SK-N-SH (cell line): ENCODE results near the gene TNNT2. TPM values are rescaled to one million over a fixed set of nuclear protein-coding genes. Genes with fewer than 3 reads are reported as not detected.

Source experiments
- CTCF ChIA-PET: fragments of 300-600, 350-600 bp; formaldehyde crosslinking; extraction: SDS; loops from one replicate; lab custom pipeline; 2021; lab: Yijun Ruan, JAX
- POLR2A ChIA-PET: fragments of 350-600 bp; sonication (Branson Sonifier 250); formaldehyde crosslinking; extraction: SDS; loops from one replicate; lab custom pipeline; 2020; ENCODE audit warnings: antibody characterized with exemption, inconsistent platforms; lab: Yijun Ruan, JAX
- DNase-seq: peaks from one replicate; pipeline ENCODE4 v3.0.0; 2012
- H2AFZ ChIP-seq: fragments of 200-600 bp; sonication (generic); 2 replicates; pipeline ENCODE4 v1.8.1; 2016; ENCODE audit warnings: antibody characterized with exemption, mild to moderate bottlenecking, low read depth
- H3F3A ChIP-seq: fragments of 200-600 bp; sonication (generic); replicated peaks from 2 replicates; pipeline ENCODE3; 2016; ENCODE audit warnings: antibody characterized with exemption, mild to moderate bottlenecking; ENCODE audit not compliant: insufficient read depth
- H3K27ac ChIP-seq, 2 experiments: fragments of 200-500 bp in 1 of 2; fragments of 200-600 bp in 1 of 2; sonication (Bioruptor generic) in 1 of 2; sonication (generic), shearing (Covaris generic) in 1 of 2; 2 replicates each; pipeline versions ENCODE4 v1.5.1 to v1.6.1; 2014 to 2016; ENCODE audit warnings: low read depth in 2 of 2, inconsistent platforms in 1 of 2, low read length in 1 of 2, mild to moderate bottlenecking in 1 of 2, mixed read lengths in 1 of 2
- H3K27me3 ChIP-seq: fragments of 200-600 bp; sonication (generic), shearing (Covaris generic); 2 replicates; pipeline ENCODE4 v1.6.1; 2016; ENCODE audit warnings: mixed run types; ENCODE audit not compliant: insufficient read depth
- H3K36me3 ChIP-seq, 2 experiments: fragments of 200-500 bp in 1 of 2; fragments of 200-600 bp in 1 of 2; sonication (Bioruptor generic) in 1 of 2; sonication (generic) in 1 of 2; replicated peaks in 1 of 2; 2 replicates each; pipeline versions ENCODE3 to v1.5.1; 2014 to 2016; ENCODE audit warnings: low read length in 1 of 2, mild to moderate bottlenecking in 1 of 2; ENCODE audit not compliant: insufficient read depth in 2 of 2, control insufficient read depth in 1 of 2
- H3K4me1 ChIP-seq, 2 experiments: fragments of 200-500 bp in 1 of 2; fragments of 200-600 bp in 1 of 2; sonication (Bioruptor generic) in 1 of 2; sonication (generic), shearing (Covaris generic) in 1 of 2; 2 replicates each; pipeline versions ENCODE4 v1.5.1 to v1.6.1; 2014 to 2016; ENCODE audit warnings: low read depth in 1 of 2, low read length in 1 of 2, mixed run types in 1 of 2; ENCODE audit not compliant: insufficient read depth in 2 of 2, control insufficient read depth in 1 of 2
- H3K4me2 ChIP-seq: fragments of 200-600 bp; sonication (generic), shearing (Covaris generic); 2 replicates; pipeline ENCODE4 v1.6.1; 2017; ENCODE audit warnings: mixed run types
- H3K4me3 ChIP-seq, 2 experiments: fragments of 200-500 bp in 1 of 2; fragments of 200-600 bp in 1 of 2; sonication (Bioruptor generic) in 1 of 2; sonication (generic), shearing (Covaris generic) in 1 of 2; 2 replicates each; pipeline versions ENCODE4 v1.5.1 to v1.8.1; 2014 to 2016; ENCODE audit warnings: low read depth in 2 of 2, inconsistent platforms in 1 of 2, low read length in 1 of 2, mild to moderate bottlenecking in 1 of 2, mixed read lengths in 1 of 2, moderate library complexity in 1 of 2
- H3K79me2 ChIP-seq: fragments of 200-600 bp; sonication (generic); 2 replicates; pipeline ENCODE4 v1.8.1; 2017; ENCODE audit warnings: mild to moderate bottlenecking; ENCODE audit not compliant: insufficient read depth
- H3K9ac ChIP-seq: fragments of 200-600 bp; sonication (generic); 2 replicates; pipeline ENCODE4 v1.6.1; 2017; ENCODE audit warnings: mixed run types
- H3K9me2 ChIP-seq: fragments of 200-600 bp; sonication (generic); 2 replicates; pipeline ENCODE4 v1.6.1; 2017; ENCODE audit warnings: mixed run types
- H3K9me3 ChIP-seq: fragments of 200-600 bp; sonication (generic); 2 replicates; pipeline ENCODE4 v1.6.1; 2017; ENCODE audit warnings: mixed run types, mild to moderate bottlenecking, moderate library complexity
- H4K20me1 ChIP-seq: fragments of 200-600 bp; sonication (generic); 2 replicates; pipeline ENCODE4 v1.6.1; 2017; ENCODE audit warnings: mild to moderate bottlenecking, mixed run types; ENCODE audit not compliant: insufficient read depth
- ELF1 ChIP-seq: IDR thresholded peaks from 2 replicates; pipeline ENCODE4 v1.4.0; 2012
- FOXJ3 ChIP-seq: sonication (generic); formaldehyde crosslinking; IDR thresholded peaks from 2 replicates; pipeline ENCODE4 v1.5.1; 2020; ENCODE audit warnings: mild to moderate bottlenecking, missing genetic modification reagents
- MXI1 ChIP-seq: IDR thresholded peaks from 2 replicates; pipeline ENCODE4 v1.6.1; 2012; ENCODE audit warnings: mild to moderate bottlenecking, low read depth, low read length, improper control_type of control experiment
- NRF1 ChIP-seq: IDR thresholded peaks from 2 replicates; pipeline ENCODE4 v1.6.1; 2012; ENCODE audit warnings: low read depth, mild to moderate bottlenecking, low read length
- POLR2AphosphoS5 ChIP-seq: IDR thresholded peaks from 2 replicates; pipeline ENCODE4 v1.6.1; 2012; ENCODE audit warnings: low read depth, low read length
- RCOR1 ChIP-seq: fragments of 150-350 bp; IDR thresholded peaks from 2 replicates; pipeline ENCODE4 v1.6.1; 2017; ENCODE audit warnings: antibody characterized with exemption, low read length
- REST ChIP-seq: IDR thresholded peaks from 2 replicates; pipeline ENCODE4 v1.6.1; 2012; ENCODE audit warnings: mild to moderate bottlenecking, low read depth, low read length, moderate library complexity
- RFX5 ChIP-seq: IDR thresholded peaks from 2 replicates; pipeline ENCODE4 v1.6.1; 2012; ENCODE audit warnings: mild to moderate bottlenecking, improper control_type of control experiment, low read length
- SIN3A ChIP-seq: IDR thresholded peaks from 2 replicates; pipeline ENCODE4 v1.6.1; 2012; ENCODE audit warnings: low read depth, mild to moderate bottlenecking, low read length, moderate library complexity, borderline replicate concordance
- TAF1 ChIP-seq: IDR thresholded peaks from 2 replicates; pipeline ENCODE4 v1.6.1; 2012; ENCODE audit warnings: low read depth, mild to moderate bottlenecking, low read length, moderate library complexity, borderline replicate concordance
- TCF12 ChIP-seq: IDR thresholded peaks from 2 replicates; pipeline ENCODE4 v1.4.0; 2012
- USF1 ChIP-seq: IDR thresholded peaks from 2 replicates; pipeline ENCODE4 v1.4.0; 2012; ENCODE audit warnings: low read depth, borderline replicate concordance
- USF2 ChIP-seq: fragments of 150-350 bp; IDR thresholded peaks from 2 replicates; pipeline ENCODE4 v1.6.1; 2017; ENCODE audit warnings: antibody characterized with exemption, low read length, low read depth, borderline replicate concordance
- ZBTB33 ChIP-seq: IDR thresholded peaks from 2 replicates; pipeline ENCODE4 v1.4.0; 2012; ENCODE audit warnings: low read depth, borderline replicate concordance
- WGBS: methylation state at CpG from one replicate; pipeline ENCODE4 v1.1.6; 2017; ENCODE audit warnings: low lambda C conversion rate; 5-methylcytosine and 5-hydroxymethylcytosine counted together
- polyA plus RNA-seq, 3 experiments: library from polyadenylated mRNA; depleted of rRNA; stranded (reverse); fragments of >200 nt; gene quantifications; 2 replicates each; pipeline ENCODE4 v1.2.3, GENCODE V29; 2012
- TF ChIP-seq, protein P1 (sequence below): fragments of 200-600 bp; sonication (generic); IDR thresholded peaks from 2 replicates; pipeline ENCODE4 v1.6.1; 2017; ENCODE audit warnings: antibody characterized with exemption, mild to moderate bottlenecking, moderate library complexity

Gene TNNT2
- polyA plus RNA-seq, 1 of the 3 experiments (the other 2 are of a cell fraction): 0.33 TPM

DNA sequence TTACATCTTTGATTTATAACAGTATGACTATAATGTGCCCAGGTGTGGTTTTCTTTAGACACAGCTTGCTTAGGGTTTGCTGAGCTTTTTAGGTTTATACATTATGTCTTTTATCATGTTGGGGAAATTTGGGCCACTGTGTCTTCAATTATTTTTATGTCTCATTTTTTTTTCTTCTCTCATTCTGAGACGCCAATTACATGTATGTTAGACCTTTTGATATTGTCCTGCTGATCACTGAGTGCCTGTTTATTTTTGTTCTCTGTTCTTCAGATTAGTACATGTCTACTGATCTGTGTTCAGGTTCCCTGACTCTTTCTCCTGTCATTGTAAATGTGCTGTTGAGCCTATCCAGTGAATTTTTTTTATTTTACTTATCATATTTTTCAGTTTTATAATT lies 36.1 kb downstream of the TNNT2 start:
- Histone ChIP-seq H2AFZ (no peak overlapping the region), H3K27me3 (no peaks in the 10 kb centered on the region; the same call in 1 of the 2 replicates), H3K79me2 (no peaks in the 10 kb centered on the region)
- TF ChIP-seq SIN3A (no peak), POLR2AphosphoS5 (no peak), USF2 (no peak), TCF12 (no peak), USF1 (no peak)
- TF ChIP-seq, all 33 proteins: peak for 0
- WGBS: 16% methylated on average over 1 of the region's 1 CpG
- CTCF ChIA-PET: interaction anchor here (1.1 to 2.7 kb wide), 2 partner anchors 32 to 90 kb away, joined by 3 to 6 read pairs; no protein-coding TSS in a partner anchor
- H3K36me3 ChIP-seq: no peaks in the 10 kb centered on the region
- H3F3A ChIP-seq: no peaks in the 10 kb centered on the region
- peaks cover 7% of the 10 kb centered on the region; the same call in 1 of the 2 replicates for H3K9me3 ChIP-seq
- no peak overlapping the region for H3K27ac ChIP-seq
- H3K4me1 ChIP-seq: no peaks in the 10 kb centered on the region; a peak in 2 of 4 replicates
- no peak overlapping the region for H3K4me2 ChIP-seq
- no peak for DNase-seq
- no peak overlapping the region for H3K4me3 ChIP-seq
- H3K9ac ChIP-seq: no peak overlapping the region
- H3K9me2 ChIP-seq: no peaks in the 10 kb centered on the region
- H4K20me1 ChIP-seq: no peaks in the 10 kb centered on the region
- POLR2A ChIA-PET: no interaction called here

DNA sequence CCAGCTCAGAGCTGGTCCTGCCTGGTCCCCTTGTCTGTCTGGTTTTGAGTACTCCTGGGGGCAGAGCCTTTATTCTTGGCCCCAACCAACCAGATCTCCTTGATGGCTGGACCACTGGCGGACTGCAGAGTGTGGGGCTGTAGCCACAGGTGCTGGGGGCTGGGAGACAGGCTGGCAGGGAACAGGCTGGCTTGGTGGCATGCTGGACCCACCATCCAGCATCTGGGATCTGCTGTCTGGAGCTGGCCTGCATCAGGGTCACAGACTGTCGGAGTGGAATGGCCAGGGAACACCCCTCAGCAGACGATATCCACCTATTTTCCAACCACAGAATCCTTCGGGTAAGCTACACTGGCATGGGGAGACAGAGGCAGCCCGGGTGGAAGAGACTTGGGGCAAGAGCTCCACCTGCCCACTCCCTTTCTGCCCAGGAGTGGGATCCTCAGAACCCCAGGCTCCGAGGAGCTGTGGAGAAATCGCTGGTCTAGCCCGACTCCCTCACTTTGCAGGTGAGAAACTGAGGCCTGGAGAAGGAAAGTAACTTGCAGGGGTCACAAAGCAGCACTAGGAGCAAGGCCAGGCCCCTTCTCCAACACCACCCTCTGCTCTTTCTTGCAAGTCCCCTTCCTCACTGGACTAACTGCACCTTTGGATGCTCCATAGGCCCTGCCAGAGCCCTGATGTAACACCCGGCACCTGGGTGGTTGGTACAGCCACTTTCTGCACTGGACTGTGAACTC lies 40.6 kb downstream of the TNNT2 start:
- Histone ChIP-seq H3K36me3 (no peaks in the 10 kb centered on the region), H3K9me3 (peaks cover 7% of the 10 kb centered on the region; the same call in 1 of the 2 replicates), H3K9me2 (no peaks in the 10 kb centered on the region), H3K27ac (no peak overlapping the region), H2AFZ (no peak overlapping the region), H3K4me2 (no peak overlapping the region), H3F3A (no peaks in the 10 kb centered on the region), H3K9ac (no peak overlapping the region), H3K79me2 (no peaks in the 10 kb centered on the region), H3K27me3 (no peaks in the 10 kb centered on the region), H3K4me1 (peaks cover 0 to 9% of the 10 kb centered on the region in 2 experiments; a peak in 3 of 4 replicates), H4K20me1 (no peaks in the 10 kb centered on the region), H3K4me3 (no peak overlapping the region)
- POLR2A ChIA-PET: no interaction called here
- CTCF ChIA-PET: interaction anchor here (1.0 to 2.9 kb wide), 5 partner anchors 9 to 82 kb away, joined by 3 to 21 read pairs (median 8); no protein-coding TSS in a partner anchor
- DNase-seq: no peak
- WGBS: 53% methylated on average over 8 of the region's 9 CpGs
- TF ChIP-seq ELF1 (no peak), RCOR1 (no peak), TAF1 (no peak), NRF1 (no peak), RFX5 (no peak), REST (no peak), MXI1 (no peak), USF1 (no peak), ZBTB33 (no peak), FOXJ3 (CRISPR knock-in tag) (no peak)
- TF ChIP-seq, protein P1, sequence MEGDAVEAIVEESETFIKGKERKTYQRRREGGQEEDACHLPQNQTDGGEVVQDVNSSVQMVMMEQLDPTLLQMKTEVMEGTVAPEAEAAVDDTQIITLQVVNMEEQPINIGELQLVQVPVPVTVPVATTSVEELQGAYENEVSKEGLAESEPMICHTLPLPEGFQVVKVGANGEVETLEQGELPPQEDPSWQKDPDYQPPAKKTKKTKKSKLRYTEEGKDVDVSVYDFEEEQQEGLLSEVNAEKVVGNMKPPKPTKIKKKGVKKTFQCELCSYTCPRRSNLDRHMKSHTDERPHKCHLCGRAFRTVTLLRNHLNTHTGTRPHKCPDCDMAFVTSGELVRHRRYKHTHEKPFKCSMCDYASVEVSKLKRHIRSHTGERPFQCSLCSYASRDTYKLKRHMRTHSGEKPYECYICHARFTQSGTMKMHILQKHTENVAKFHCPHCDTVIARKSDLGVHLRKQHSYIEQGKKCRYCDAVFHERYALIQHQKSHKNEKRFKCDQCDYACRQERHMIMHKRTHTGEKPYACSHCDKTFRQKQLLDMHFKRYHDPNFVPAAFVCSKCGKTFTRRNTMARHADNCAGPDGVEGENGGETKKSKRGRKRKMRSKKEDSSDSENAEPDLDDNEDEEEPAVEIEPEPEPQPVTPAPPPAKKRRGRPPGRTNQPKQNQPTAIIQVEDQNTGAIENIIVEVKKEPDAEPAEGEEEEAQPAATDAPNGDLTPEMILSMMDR: no peak
